K562 (cell line): Measurements from ENCODE around the gene E2F2. TPM values are rescaled to one million over a fixed set of nuclear protein-coding genes. Genes with fewer than 3 reads are reported as not detected.
A peak's percentile ranks its signal among the peaks of the same experiment; 100 is the strongest.

Experiments
- BCOR ChIP-seq: fragments of 450-650 bp; IDR thresholded peaks from 2 replicates; pipeline ENCODE4 v1.6.1; 2016
- BRD9 ChIP-seq: fragments of 450-650 bp; IDR thresholded peaks from 2 replicates; pipeline ENCODE4 v1.6.1; 2018; ENCODE audit warnings: low read depth; ENCODE audit not compliant: partially characterized antibody
- CEBPG ChIP-seq, 3 experiments: fragments of 200-800 bp in 1 of 3; sonication (Bioruptor generic) in 1 of 3; sonication (generic) in 1 of 3; formaldehyde crosslinking in 1 of 3; IDR thresholded peaks in 2 of 3; conservative IDR thresholded peaks in 1 of 3; 2 replicates each; pipeline versions ENCODE4 v1.6.1 to v1.8.0; 2016 to 2022; ENCODE audit warnings: missing compliant biosample characterization in 2 of 3, missing genetic modification characterization in 2 of 3, mild to moderate bottlenecking in 1 of 3, missing genetic modification reagents in 1 of 3
- CTBP1 ChIP-seq: fragments of 450-650 bp; IDR thresholded peaks from 2 replicates; pipeline ENCODE4 v1.6.1; 2016; ENCODE audit warnings: borderline replicate concordance
- EGR1 ChIP-seq: fragments of 450-650 bp; conservative IDR thresholded peaks from 2 replicates; pipeline ENCODE4 v1.6.1; 2017; ENCODE audit warnings: mild to moderate bottlenecking
- GABPA ChIP-seq: fragments of 200-800 bp; sonication (Bioruptor generic); conservative IDR thresholded peaks from 2 replicates; pipeline ENCODE4 v1.6.1; 2016; ENCODE audit warnings: low read depth, missing genetic modification characterization, missing compliant biosample characterization
- HDAC1 ChIP-seq, 2 experiments: fragments of 450-650 bp; IDR thresholded peaks; 2 replicates each; pipeline ENCODE4 v1.6.1; 2016 to 2017; ENCODE audit warnings: inconsistent platforms in 1 of 2, mild to moderate bottlenecking in 1 of 2, moderate library complexity in 1 of 2
- L3MBTL2 ChIP-seq: fragments of 450-650 bp; IDR thresholded peaks from 2 replicates; pipeline ENCODE4 v1.6.1; 2016; ENCODE audit warnings: mild to moderate bottlenecking, moderate library complexity
- PCBP2 ChIP-seq: fragments of 200-400 bp; formaldehyde crosslinking; IDR thresholded peaks from 2 replicates; pipeline ENCODE4 v1.6.1; 2018; ENCODE audit warnings: low read length, low read depth, mild to moderate bottlenecking, moderate library complexity; ENCODE audit not compliant: poor library complexity, severe bottlenecking
- PHF20 ChIP-seq: fragments of 450-650 bp; IDR thresholded peaks from 2 replicates; pipeline ENCODE4 v1.6.1; 2018; ENCODE audit not compliant: partially characterized antibody
- PKNOX1 ChIP-seq: fragments of 450-650 bp; IDR thresholded peaks from 2 replicates; pipeline ENCODE4 v1.6.1; 2016
- POLR3G ChIP-seq: IDR thresholded peaks from 2 replicates; pipeline ENCODE4 v1.6.1; 2011; ENCODE audit not compliant: insufficient read length, insufficient replicate concordance; ENCODE audit errors: extremely low read depth
- RBM25 ChIP-seq: fragments of 200-400 bp; formaldehyde crosslinking; IDR thresholded peaks from 2 replicates; pipeline ENCODE4 v1.6.1; 2018; ENCODE audit warnings: low read length, low read depth, moderate library complexity; ENCODE audit not compliant: severe bottlenecking
- RCOR1 ChIP-seq, 2 experiments: IDR thresholded peaks; 2 replicates each; pipeline ENCODE4 v1.6.1; 2012; ENCODE audit warnings: low read depth in 2 of 2, low read length in 2 of 2, borderline replicate concordance in 1 of 2, improper control_type of control experiment in 1 of 2
- SMARCA5 ChIP-seq: fragments of 450-650 bp; IDR thresholded peaks from 2 replicates; pipeline ENCODE4 v1.6.1; 2016
- VEZF1 ChIP-seq: fragments of 200-800 bp; sonication (Bioruptor generic); IDR thresholded peaks from 2 replicates; pipeline ENCODE4 v1.6.1; 2017; ENCODE audit warnings: missing genetic modification characterization, missing compliant biosample characterization
- ZNF263 ChIP-seq: sonication (generic); formaldehyde crosslinking; IDR thresholded peaks from 2 replicates; pipeline ENCODE4 v1.8.0; 2022; ENCODE audit warnings: mild to moderate bottlenecking, missing genetic modification reagents, borderline replicate concordance
- polyA plus RNA-seq, 8 experiments: library from polyadenylated mRNA; depleted of rRNA in 4 of 8; stranded (reverse) in 5 of 8; unstranded in 3 of 8; fragments of >200 nt; fragmentation: Nextera tagmentation in 2 of 8; fragmentation: Illumina TruSeq in 1 of 8; extraction: Ambion mirVana in 2 of 8; extraction: Trizol in 1 of 8; gene quantifications; 2 replicates each; pipeline versions ENCODE4 v1.2.1 to v1.2.3, GENCODE V29; 2011 to 2014; ENCODE audit warnings: inconsistent platforms in 1 of 8, missing spikeins in 1 of 8
- total RNA-seq, 7 experiments: library from RNA; depleted of rRNA in 6 of 7; stranded (reverse); fragments of >200 nt in 6 of 7; fragmentation: Illumina TruSeq in 2 of 7; extraction: Trizol in 2 of 7; gene quantifications; 2 replicates each; pipeline versions ENCODE4 v1.2.1 to v1.2.3, GENCODE V29; 2011 to 2021; ENCODE audit warnings: low replicate concordance in 1 of 7

E2F2 gene
- total and polyA plus RNA-seq, 9 of the 15 experiments (the other 6 are each of a cell fraction or from before 2014, with no cell fraction given) = 3.1 to 25.3 (median 11.4) TPM

GRCh38 chr1:23548704-23549143 is 17.7 kb upstream of the E2F2 start (continued):
- TF ChIP-seq PCBP2 (no peak), RCOR1 (IDR thresholded peaks at IDR 0.05; ENCODE audit: borderline replicate concordance in 1 of 2, low read depth in 2 of 2, low read length in 2 of 2) (peak in 1 of 2 experiments; percentile 75; a peak in 1 of 4 replicates), HDAC1 (IDR thresholded peaks at IDR 0.05) (peak in 1 of 2 experiments; percentile 45; a peak in 1 of 4 replicates), PHF20 (peak; percentile 64), GABPA (tag) (no peak), SMARCA5 (peak; percentile 89), POLR3G (no peak), RBM25 (peak; percentile 78), CTBP1 (peak; percentile 51; the same call in 1 of the 2 replicates), BRD9 (peak; percentile 36), BCOR (peak; percentile 98), VEZF1 (CRISPR knock-in tag) (no peak), CEBPG (CRISPR knock-in tag; IDR thresholded peaks at IDR 0.05) (no peak), CEBPG (tag; conservative IDR thresholded peaks at IDR 0.05 in 1 of 2, IDR thresholded peaks at IDR 0.05 in 1 of 2) (no peak), ZNF263 (CRISPR knock-in tag) (no peak), EGR1 (peak; percentile 94), PKNOX1 (0 out of 2 replicates have a peak, but pooled peaks have one; percentile 15), L3MBTL2 (peak; percentile 35; the same call in 1 of the 2 replicates)
